ENCODE measurements around the gene DEXI. TPM values are rescaled to one million over a fixed set of nuclear protein-coding genes. Genes with fewer than 3 reads are reported as not detected.

DEXI gene
- total and polyA plus RNA-seq, 2 of the 13 experiments (the other 11 are each of a cell fraction or from before 2014, with no cell fraction given), result 51.5 to 70.4 TPM

DNA sequence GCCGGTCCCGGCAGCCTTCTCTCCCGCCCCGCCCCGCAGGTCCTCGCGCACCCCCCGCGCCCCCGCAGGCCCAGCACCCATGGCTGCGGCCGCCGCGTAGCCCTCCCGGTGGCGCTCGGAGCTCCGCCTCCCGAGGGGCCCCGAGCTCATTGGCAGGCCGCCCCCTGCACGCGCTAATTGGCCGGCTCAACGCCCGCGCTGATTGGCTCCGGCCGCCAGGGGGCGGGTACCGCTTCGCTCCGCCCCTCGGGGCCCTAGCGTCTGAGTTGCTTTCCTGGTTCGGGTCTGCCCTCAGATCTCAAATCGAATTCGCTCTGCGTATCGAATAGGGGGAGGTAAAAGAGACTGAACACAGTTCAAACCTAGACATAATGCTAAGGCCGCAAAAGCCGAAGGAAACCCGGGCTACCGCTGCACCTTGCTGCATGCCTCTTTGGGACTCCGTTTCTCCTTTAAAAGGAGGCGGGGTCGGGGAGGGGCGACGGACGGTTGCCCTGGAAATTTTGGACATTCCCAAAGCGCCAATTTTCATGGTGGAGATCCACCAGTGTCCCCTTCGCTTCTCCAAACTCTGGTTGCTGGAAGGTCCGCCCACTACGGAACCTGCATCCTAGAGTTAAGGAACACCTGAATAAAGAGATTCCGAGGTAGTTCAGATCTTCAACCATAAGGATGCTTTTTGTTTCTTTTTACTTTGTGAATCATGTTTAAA is at the start of gene DEXI (continued):
- no peak for TF ChIP-seq ZFP36 (IDR thresholded peaks at IDR 0.05; ENCODE audit: borderline replicate concordance, low read depth, low read length, partially characterized antibody)
- TF ChIP-seq ZNF230 (CRISPR knock-in tag; IDR thresholded peaks at IDR 0.05), result no peak
- TF ChIP-seq E2F2 (CRISPR knock-in tag; IDR thresholded peaks at IDR 0.05; ENCODE audit: borderline replicate concordance), result no peak
- TF ChIP-seq ZNF850 (CRISPR knock-in tag; conservative IDR thresholded peaks at IDR 0.05), result 0 out of 2 replicates have a peak, but pooled peaks have one; percentile 54
- TF ChIP-seq ARID2 (CRISPR knock-in tag; IDR thresholded peaks at IDR 0.05; ENCODE audit: borderline replicate concordance), result no peak
- no peak for TF ChIP-seq MBNL3 (CRISPR knock-in tag; conservative IDR thresholded peaks at IDR 0.05)
- no peak for TF ChIP-seq ZNF30 (CRISPR knock-in tag; IDR thresholded peaks at IDR 0.05)
- TF ChIP-seq ZNF224 (CRISPR knock-in tag; IDR thresholded peaks at IDR 0.05), result no peak
- TF ChIP-seq NR2F1 (CRISPR knock-in tag; IDR thresholded peaks at IDR 0.05), result no peak
- TF ChIP-seq RARA (CRISPR knock-in tag; IDR thresholded peaks at IDR 0.05), result peak; percentile 42
- TF ChIP-seq KDM6A (CRISPR knock-in tag; IDR thresholded peaks at IDR 0.05; ENCODE audit: low read depth), result no peak
- TF ChIP-seq PLRG1 (conservative IDR thresholded peaks at IDR 0.05), result no peak
- TF ChIP-seq SCMH1 (CRISPR knock-in tag; IDR thresholded peaks at IDR 0.05; ENCODE audit: borderline replicate concordance), result no peak
- TF ChIP-seq ZNF3 (CRISPR knock-in tag; IDR thresholded peaks at IDR 0.05), result no peak
- TF ChIP-seq NFE2 (CRISPR knock-in tag; IDR thresholded peaks at IDR 0.05), result no peak
- 0 out of 2 replicates have a peak, but pooled peaks have one; percentile 44 for TF ChIP-seq BORCS8-MEF2B (CRISPR knock-in tag; IDR thresholded peaks at IDR 0.05)
- TF ChIP-seq KDM5A (IDR thresholded peaks at IDR 0.05; ENCODE audit: borderline replicate concordance, low read length), result peak; percentile 52; the same call in 1 of the 2 replicates
- TF ChIP-seq, protein P1, sequence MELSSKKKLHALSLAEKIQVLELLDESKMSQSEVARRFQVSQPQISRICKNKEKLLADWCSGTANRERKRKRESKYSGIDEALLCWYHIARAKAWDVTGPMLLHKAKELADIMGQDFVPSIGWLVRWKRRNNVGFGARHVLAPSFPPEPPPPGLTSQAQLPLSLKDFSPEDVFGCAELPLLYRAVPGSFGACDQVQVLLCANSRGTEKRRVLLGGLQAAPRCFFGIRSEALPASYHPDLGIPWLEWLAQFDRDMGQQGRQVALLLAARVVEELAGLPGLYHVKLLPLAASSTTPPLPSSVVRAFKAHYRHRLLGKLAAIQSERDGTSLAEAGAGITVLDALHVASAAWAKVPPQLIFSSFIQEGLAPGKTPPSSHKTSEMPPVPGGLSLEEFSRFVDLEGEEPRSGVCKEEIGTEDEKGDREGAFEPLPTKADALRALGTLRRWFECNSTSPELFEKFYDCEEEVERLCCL (CRISPR knock-in tag; IDR thresholded peaks at IDR 0.05; ENCODE audit: borderline replicate concordance), result no peak
- no peak for TF ChIP-seq SRSF4 (IDR thresholded peaks at IDR 0.05; ENCODE audit: low read depth, low read length, poor library complexity, severe bottlenecking)
- TF ChIP-seq FOSL2 (CRISPR knock-in tag; IDR thresholded peaks at IDR 0.05), result 0 out of 2 replicates have a peak, but pooled peaks have one; percentile 2
- no peak for TF ChIP-seq ZSCAN20 (CRISPR knock-in tag; IDR thresholded peaks at IDR 0.05; ENCODE audit: borderline replicate concordance)
- no peak for TF ChIP-seq BRD4 (CRISPR knock-in tag; IDR thresholded peaks at IDR 0.05)
- peak; percentile 59; the same call in 1 of the 2 replicates for TF ChIP-seq ZMYM3 (CRISPR knock-in tag; IDR thresholded peaks at IDR 0.05)
- no peak; the same call in 1 of the 2 replicates for TF ChIP-seq ZBTB26 (CRISPR knock-in tag; IDR thresholded peaks at IDR 0.05; ENCODE audit: borderline replicate concordance)
- TF ChIP-seq, protein P2, sequence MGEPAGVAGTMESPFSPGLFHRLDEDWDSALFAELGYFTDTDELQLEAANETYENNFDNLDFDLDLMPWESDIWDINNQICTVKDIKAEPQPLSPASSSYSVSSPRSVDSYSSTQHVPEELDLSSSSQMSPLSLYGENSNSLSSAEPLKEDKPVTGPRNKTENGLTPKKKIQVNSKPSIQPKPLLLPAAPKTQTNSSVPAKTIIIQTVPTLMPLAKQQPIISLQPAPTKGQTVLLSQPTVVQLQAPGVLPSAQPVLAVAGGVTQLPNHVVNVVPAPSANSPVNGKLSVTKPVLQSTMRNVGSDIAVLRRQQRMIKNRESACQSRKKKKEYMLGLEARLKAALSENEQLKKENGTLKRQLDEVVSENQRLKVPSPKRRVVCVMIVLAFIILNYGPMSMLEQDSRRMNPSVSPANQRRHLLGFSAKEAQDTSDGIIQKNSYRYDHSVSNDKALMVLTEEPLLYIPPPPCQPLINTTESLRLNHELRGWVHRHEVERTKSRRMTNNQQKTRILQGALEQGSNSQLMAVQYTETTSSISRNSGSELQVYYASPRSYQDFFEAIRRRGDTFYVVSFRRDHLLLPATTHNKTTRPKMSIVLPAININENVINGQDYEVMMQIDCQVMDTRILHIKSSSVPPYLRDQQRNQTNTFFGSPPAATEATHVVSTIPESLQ (CRISPR knock-in tag; conservative IDR thresholded peaks at IDR 0.05), result no peak; the same call in 1 of the 2 replicates
